NT2/D1 (cell line): ENCODE data around the gene CTNNA3.

Source experiments
- YY1 ChIP-seq: IDR thresholded peaks from 2 replicates; pipeline ENCODE4 v1.6.1; 2011; ENCODE audit not compliant: insufficient read length, insufficient read depth
- ZNF274 ChIP-seq: IDR thresholded peaks from 2 replicates; pipeline ENCODE4 v1.6.1; 2011; ENCODE audit warnings: mild to moderate bottlenecking, low read depth, low read length

DNA sequence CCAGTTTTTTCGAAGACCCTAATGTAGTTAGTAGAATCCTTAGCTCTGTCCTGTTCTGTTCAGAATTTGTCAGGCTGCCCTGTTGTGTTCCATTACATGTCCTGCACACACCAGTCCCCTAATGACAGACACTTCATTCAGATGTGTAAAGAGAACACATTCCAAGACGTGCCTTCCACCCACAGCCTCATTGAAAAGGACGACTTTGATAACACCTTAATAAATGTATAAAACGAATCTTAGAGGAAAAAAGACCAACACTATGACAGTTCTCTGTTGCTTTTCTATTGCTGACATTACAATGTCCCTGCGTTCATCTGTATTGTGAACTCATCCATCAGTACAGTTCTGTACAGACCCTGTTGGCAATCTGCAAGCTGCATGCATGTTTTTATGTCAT, 766.6 kb downstream of the CTNNA3 start:
- TF ChIP-seq ZNF274 (no peak), YY1 (no peak)
